Mucosa of stomach (tissue), 1 donor: ENCODE data around the gene L1CAM.
"Not testable (repeated sequence)": the region's sequence is repeated elsewhere in the genome, so short reads cannot be mapped to it uniquely, and the experiment has no call there.

Experiments
- H3K27me3 ChIP-seq: one replicate; pipeline ENCODE4 v1.7.0; 2013; ENCODE audit warnings: mild to moderate bottlenecking, low read length; ENCODE audit not compliant: control insufficient read depth, insufficient read depth
- H3K36me3 ChIP-seq: one replicate; pipeline ENCODE4 v1.7.0; 2013; ENCODE audit warnings: low read length; ENCODE audit not compliant: control insufficient read depth, insufficient read depth
- H3K4me1 ChIP-seq: one replicate; pipeline ENCODE4 v1.7.0; 2013; ENCODE audit warnings: mild to moderate bottlenecking, low read length; ENCODE audit not compliant: control insufficient read depth, insufficient read depth
- H3K4me3 ChIP-seq: one replicate; pipeline ENCODE4 v1.7.0; 2013; ENCODE audit warnings: low read length
- H3K9ac ChIP-seq: one replicate; pipeline ENCODE4 v1.7.0; 2013; ENCODE audit warnings: mild to moderate bottlenecking, low read length, moderate library complexity
- H3K9me3 ChIP-seq: one replicate; pipeline ENCODE4 v1.7.0; 2013; ENCODE audit warnings: mild to moderate bottlenecking, low read length, moderate library complexity; ENCODE audit not compliant: control insufficient read depth
- donor health status: Pancreatic carcinoma.

L1CAM gene

DNA sequence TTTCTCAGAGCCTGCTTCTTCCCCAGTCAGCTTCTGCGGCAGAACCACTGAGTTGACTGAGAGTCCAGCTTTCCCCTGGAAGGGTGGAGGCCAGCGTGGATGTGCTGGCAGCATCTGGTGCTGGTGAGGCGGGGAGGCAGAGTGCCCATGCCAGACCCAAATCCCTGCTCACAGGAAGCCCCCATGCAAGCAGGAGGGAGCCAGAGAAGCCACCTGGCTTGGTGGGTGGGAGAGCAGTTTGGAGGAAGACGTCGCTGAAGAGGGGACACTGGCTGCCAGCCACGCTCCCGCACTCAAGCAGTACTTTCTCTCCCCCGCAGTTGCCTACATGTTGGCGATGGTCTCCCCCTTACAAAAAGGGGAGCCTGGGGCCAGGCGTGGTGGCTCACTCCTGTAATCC, 61.6 kb downstream of the L1CAM start:
- no peak overlapping the region for H3K4me3 ChIP-seq
- peaks cover 13% of the 10 kb centered on the region for H3K27me3 ChIP-seq
- no peaks in the 10 kb centered on the region for H3K4me1 ChIP-seq
- no peaks in the 10 kb centered on the region for H3K9me3 ChIP-seq
- no peaks in the 10 kb centered on the region for H3K36me3 ChIP-seq
- no peak overlapping the region for H3K9ac ChIP-seq

DNA sequence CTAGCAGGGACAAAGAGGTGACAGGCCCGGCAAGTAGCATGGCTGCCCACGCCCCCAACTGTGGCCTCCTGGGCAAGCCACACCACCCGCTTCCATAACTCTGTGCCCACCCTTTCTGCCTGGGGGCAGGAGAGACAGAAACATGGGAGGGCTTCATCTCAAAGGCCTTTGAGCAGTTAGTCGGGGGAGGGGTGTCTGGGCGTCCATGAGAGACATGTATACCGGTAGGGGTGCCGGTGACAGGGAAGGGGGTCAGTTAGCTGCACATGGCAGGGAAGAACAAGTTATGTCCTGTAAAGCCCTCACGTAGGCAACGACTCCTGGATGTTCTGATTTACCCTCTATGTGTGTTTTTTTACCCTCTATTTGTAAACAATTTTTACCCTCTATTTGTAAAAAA, 64.9 kb downstream of the L1CAM start:
- Histone ChIP-seq H3K4me1 (no peaks in the 10 kb centered on the region), H3K36me3 (no peaks in the 10 kb centered on the region), H3K9ac (no peak overlapping the region), H3K27me3 (no peaks in the 10 kb centered on the region), H3K4me3 (no peak overlapping the region), H3K9me3 (no peaks in the 10 kb centered on the region)

DNA sequence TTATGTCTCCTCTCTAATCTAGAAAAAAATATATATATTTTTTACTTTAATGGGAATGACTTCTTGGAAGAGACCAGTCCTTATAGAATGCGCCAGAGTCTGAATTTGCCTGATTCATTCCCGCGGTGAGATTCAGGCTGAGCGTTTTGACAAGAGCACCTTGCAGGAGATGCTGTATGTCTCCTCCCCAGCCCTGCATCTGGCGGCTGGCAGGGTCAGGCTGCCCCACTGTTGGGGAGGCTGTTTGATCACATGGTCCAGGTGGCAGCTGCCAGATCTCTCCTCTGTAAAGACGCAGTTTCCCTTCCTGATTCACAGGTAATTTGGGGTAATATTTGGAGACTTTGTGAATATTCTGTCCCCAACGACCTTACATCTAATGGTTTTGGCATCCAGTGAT, 65.4 kb downstream of the L1CAM start:
- no peaks in the 10 kb centered on the region for H3K27me3 ChIP-seq
- H3K9ac ChIP-seq: no peak overlapping the region

DNA sequence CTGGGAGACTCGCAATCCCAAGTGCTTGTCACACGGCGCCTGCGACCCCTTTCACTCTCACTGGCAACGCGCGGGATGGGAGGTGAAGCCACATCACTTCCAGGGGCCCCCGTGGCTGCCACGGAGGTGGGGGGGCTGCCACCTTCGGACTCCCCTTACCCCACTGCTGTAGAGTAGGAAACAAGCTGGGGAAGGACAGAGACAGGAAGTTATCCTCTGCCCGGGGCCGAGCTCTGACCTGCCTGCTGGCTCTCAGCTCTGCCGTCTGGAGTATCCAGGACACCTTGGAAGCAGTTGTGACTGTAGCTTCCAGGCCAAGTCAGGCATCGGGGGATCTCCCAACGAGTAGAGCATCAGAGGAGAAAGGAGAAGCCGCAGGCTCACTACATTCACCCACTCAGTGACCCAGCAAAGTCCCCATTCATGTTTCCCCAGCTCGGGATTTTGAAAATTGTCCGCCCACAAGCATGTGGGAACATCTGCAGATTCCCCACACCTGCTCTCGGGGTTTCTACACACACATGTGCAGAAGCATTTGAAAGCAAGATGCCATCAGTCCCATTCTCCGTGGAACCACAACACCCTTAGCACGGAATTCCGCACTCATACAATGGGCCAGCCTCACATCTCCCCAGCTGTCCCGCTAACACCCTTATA, 66.5 kb downstream of the L1CAM start:
- no peaks in the 10 kb centered on the region for H3K27me3 ChIP-seq
- no peaks in the 10 kb centered on the region for H3K9me3 ChIP-seq
- peak overlapping the region; percentile 8 for H3K9ac ChIP-seq
- no peaks in the 10 kb centered on the region for H3K36me3 ChIP-seq
- H3K4me1 ChIP-seq: no peaks in the 10 kb centered on the region
- no peak overlapping the region for H3K4me3 ChIP-seq

More for the DNA sequence above, 65.4 kb downstream of the L1CAM start:
- Histone ChIP-seq H3K36me3 (no peaks in the 10 kb centered on the region), H3K4me3 (no peak overlapping the region), H3K4me1 (no peaks in the 10 kb centered on the region), H3K9me3 (no peaks in the 10 kb centered on the region)

DNA sequence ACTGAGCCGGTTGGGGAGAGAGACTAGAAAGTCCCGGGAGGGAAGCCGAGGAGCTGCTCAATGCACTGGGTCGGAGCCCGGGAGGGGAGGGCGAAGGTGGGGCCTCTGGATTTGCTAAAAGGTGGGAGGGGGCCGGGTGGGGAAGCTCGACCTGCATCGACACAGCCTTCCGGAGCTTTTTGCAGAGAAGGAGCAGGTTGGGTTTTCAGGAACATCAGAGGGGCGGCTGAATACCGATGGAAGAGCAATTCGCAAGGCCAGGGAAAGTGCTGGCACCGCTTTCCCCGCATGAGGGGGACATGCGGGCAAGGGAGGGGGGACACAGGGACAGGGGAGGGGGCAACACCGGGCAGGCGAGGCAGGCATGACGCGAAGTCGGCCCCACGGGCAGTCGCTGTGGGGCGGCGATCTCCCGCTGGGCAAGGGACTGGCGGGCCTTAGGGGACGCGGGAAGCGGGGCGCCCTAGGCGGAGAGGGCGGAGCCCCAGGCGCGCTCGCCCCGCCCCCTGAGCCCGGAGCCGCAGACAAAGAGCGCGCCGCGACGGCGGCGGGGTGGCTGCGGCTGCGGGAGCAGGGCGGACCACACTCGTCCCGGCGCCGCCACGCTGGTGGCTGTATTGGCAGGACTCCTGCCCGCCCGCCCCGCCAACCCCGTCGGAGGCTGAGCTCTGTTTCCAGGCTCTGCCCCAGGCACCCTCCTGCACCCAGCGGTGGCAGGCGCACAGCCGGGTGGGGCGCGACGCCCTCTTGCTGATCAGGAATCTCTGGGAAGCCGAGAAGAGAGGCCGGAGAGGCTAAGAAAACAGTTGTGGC, 67.2 kb downstream of the L1CAM start:
- H3K9me3 ChIP-seq: no peaks in the 10 kb centered on the region
- H3K4me1 ChIP-seq: no peaks in the 10 kb centered on the region
- H3K4me3 ChIP-seq: no peak overlapping the region
- H3K9ac ChIP-seq: peak overlapping the region; percentile 8
- H3K36me3 ChIP-seq: no peaks in the 10 kb centered on the region
- no peaks in the 10 kb centered on the region for H3K27me3 ChIP-seq

DNA sequence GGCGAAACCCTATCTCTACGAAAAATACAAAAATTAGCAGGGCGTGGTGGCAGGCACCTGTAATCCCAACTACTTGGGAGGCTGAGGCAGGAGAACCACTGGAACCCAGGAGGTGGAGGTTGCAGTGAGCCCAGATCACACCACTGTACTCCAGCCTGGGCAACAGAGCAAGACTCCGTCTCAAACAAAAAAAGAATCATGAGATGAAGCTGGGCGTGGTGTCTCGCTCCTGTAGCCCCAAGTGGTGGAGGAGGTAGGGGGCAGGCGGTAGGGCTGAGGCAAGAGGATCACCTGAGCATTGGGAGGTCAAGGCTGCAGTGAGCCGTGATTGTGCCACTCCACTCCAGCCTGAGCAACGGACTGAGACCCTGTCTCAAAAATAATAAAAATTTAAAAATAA, 67.9 kb downstream of the L1CAM start:
- H3K27me3 ChIP-seq, H3K9ac ChIP-seq, H3K4me1 ChIP-seq, H3K4me3 ChIP-seq, H3K36me3 ChIP-seq, H3K9me3 ChIP-seq: not testable (repeated sequence)

DNA sequence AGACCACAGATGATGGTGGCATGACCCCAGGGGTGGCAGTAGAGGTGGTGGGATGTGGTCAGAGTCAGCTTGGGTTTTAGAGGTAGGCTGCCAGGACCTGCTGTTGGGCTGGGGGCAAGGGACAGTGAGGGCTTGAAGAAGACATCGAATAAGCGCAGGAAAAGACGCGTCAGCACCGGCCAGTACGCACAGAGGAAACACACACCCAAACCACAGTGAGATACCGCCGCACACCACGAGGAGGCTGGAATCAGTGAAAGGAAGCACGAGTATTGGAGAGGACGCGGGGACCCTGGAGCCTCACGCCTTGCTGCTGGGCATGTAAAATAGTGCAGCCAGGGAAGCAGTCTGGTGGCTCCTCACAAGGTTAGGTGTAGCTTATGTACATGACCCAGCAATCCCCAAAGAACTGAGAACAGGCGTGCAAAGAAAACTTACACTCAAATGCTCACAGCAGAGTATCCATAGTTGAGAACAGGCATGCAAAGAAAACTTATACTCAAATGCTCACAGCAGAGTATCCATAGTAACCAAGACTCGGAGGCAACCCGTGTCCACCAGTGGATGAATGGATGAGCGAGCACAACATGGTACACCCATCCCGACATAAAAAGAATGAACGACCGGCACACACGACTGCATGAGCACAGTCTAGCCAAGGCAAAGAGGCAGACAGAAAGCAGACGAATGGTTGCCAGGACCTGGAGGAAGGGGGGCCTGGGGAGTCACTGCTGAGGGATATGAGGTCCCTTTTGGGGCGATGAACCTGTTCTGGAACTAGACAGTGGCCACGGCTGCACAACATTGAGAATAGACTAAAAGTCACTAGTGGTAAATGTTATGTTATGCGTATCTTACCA, 68.9 kb downstream of the L1CAM start:
- Histone ChIP-seq H3K27me3 (no peaks in the 10 kb centered on the region), H3K4me3 (no peak overlapping the region), H3K4me1 (no peaks in the 10 kb centered on the region), H3K9ac (no peak overlapping the region), H3K9me3 (no peaks in the 10 kb centered on the region), H3K36me3 (no peaks in the 10 kb centered on the region)

DNA sequence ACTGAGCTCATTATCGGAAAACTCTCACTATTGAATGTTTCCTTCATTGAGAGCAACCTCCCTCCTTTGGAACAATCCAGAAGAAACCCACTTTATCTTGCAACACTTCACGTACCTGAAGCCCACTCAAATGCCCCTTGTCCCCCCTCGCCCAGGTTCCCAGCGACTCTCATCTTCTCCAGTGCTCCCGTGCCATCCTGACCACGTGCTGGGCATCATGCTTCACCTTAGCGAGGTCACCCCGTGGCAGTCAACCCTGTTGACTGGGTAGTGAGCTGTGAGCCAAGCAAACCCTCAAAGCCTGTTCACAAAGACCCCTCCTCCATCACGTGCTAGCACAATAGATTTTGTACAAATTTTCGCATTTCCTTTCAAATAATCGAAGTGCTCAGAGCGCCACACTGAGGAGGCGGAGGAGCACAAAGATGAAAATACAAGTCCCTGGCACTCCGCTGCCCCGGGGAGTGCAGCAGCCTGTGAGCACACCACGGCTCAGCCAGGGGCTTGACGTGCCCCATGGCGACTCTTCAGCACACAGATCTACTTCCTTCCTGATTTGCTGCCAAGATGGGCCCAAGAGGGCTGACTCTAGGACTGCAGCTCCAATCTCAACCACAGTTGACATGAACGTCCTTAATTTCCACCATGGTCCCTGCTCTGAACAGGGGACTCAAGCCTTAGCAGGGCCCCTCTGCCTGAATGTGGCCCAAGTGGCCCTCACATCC, 71.2 kb downstream of the L1CAM start:
- H3K9me3 ChIP-seq: no peaks in the 10 kb centered on the region
- no peak overlapping the region for H3K4me3 ChIP-seq
- H3K36me3 ChIP-seq: no peaks in the 10 kb centered on the region
- H3K9ac ChIP-seq: no peak overlapping the region
- no peaks in the 10 kb centered on the region for H3K27me3 ChIP-seq
- H3K4me1 ChIP-seq: no peaks in the 10 kb centered on the region

DNA sequence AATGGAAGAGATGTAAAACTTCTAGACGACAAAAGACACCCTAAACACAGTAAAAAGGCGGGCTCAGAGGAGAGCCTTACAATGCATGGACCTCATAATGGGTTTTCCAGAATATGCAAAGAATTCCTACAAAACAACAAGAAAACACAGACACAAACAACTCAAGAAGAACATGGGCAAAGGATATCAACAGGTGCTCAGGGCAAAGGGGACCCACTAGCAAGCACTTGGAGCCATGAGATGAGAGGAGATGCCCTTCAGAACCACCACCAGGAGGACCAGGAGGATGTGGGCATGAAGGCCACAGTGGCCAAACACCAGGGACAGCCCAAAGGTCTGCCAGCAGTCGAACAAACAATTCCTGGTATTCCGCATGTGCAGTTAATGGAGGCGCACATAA, 72.8 kb downstream of the L1CAM start:
- H3K4me1 ChIP-seq: no peaks in the 10 kb centered on the region
- no peaks in the 10 kb centered on the region for H3K27me3 ChIP-seq
- no peak overlapping the region for H3K9ac ChIP-seq
- no peaks in the 10 kb centered on the region for H3K36me3 ChIP-seq
- no peaks in the 10 kb centered on the region for H3K9me3 ChIP-seq
- no peak overlapping the region for H3K4me3 ChIP-seq

DNA sequence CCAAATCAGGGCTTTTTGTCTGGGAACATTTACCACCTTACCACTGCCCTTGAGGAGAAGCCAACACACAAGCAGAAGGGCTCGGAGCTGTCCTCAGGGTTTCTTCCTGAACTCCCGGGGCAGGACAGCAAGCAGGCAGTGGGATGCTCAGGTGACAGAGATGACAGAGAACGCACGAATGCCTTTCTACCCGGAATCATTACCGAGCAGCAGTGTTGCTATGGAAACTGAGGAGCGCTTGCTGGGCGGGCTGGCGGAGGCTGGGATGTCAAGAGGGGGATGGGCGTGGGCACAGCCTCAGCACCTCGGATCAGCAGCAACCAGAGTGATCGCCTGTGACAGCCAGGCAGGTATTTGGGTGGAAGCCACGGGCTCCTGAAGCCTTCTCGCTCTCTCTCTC, 73.8 kb downstream of the L1CAM start:
- H3K9me3 ChIP-seq: no peaks in the 10 kb centered on the region
- no peak overlapping the region for H3K9ac ChIP-seq
- H3K36me3 ChIP-seq: no peaks in the 10 kb centered on the region
- no peaks in the 10 kb centered on the region for H3K27me3 ChIP-seq
- no peaks in the 10 kb centered on the region for H3K4me1 ChIP-seq
- H3K4me3 ChIP-seq: no peak overlapping the region
